Activated naive CD4-positive, alpha-beta T cell (primary cell): Measurements from ENCODE around the gene PRPF40A.
A peak's percentile ranks its signal among the peaks of the same experiment; 100 is the strongest.

ENCODE experiments used
- DNase-seq, 4 experiments: peaks; one replicate each; lab custom pipeline; 2025; lab: John Stamatoyannopoulos, UW

Gene PRPF40A

GRCh38 chr2:152651834-152652233 lies 65.4 kb downstream of the PRPF40A start:
- DNase-seq: no peak

- no peak for DNase-seq
These were observed 66.4 kb downstream of the PRPF40A start for GRCh38 chr2:152650768-152651371.

- no peak for DNase-seq
These were observed 67.3 kb downstream of the PRPF40A start for GRCh38 chr2:152649997-152650396.

DNA sequence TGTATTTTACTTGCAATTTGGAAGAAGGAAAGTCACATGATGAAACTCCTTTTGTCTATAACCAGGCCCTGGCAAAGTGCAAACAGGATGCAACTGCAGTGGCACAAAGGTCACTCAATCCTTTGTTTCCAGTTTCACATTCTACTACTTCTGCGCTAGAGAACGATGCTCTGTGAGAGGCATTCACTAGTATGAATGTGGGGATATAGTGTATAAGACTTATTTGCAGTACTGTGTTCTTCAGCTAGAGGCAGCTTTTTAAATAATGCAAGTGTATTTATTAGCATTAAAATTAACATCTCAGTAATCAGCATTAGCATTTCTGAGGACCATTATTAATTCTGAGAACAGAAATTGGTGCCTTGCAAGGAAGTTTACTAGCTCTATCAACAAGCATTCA lies 68.9 kb downstream of the PRPF40A start:
- DNase-seq: no peak

DNA sequence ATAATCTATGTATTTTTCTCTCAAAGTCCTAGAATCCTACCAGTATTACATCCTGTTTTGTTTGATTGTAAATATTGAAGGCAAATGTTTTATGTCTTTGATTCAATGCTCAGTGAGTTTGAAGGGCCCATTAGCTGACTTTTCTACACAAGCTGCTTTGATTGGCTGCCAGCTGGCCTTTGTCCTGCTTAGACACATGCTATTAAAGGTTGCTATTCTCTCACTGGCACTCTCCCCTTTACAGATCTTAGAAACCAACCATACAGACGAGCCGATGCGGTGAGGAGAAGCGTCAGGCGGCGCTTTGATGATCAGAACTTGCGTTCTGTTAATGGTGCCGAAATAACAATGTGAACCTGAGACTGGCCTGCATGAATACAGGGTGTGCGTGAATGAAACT lies 69.7 kb downstream of the PRPF40A start:
- no peak for DNase-seq

DNA sequence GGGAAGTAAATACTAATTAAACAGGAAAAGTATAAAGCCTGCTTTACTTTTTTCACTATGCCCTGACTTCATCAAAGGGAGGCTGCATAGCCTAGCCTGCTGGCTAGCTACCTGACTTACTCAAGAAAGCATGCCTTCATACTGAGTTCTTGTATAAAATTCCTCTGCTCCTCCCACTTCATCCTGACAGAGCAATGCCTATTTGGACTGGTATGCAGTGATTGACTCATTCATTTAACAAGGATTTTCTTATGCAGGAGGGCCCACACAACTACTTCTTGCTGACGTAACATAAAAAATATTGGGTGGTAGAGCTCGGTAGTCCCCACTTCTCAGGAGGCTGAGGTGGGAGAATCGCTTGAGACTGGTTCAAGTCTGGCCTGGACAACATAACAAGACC lies 70.5 kb downstream of the PRPF40A start:
- DNase-seq: no peak

DNA sequence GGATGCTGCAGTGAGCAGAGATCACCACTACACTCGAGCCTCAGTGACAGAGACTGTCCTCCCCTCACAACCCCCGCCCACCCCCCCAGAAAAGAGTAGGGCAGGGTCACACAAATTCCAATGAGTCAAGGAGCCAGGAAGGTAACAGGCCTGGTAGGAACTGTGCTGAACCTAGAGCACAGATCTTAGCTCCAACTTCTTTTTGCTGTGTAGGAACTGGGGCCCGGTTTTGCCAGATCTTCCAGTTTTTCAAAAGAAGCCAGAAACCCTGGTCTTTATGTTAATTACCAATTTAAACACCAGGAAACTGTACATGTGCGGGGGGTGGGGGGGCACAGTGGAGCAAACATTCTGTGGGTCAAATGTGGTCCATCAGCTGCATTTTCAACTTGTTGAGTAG lies 71.0 kb downstream of the PRPF40A start:
- no peak for DNase-seq

DNA sequence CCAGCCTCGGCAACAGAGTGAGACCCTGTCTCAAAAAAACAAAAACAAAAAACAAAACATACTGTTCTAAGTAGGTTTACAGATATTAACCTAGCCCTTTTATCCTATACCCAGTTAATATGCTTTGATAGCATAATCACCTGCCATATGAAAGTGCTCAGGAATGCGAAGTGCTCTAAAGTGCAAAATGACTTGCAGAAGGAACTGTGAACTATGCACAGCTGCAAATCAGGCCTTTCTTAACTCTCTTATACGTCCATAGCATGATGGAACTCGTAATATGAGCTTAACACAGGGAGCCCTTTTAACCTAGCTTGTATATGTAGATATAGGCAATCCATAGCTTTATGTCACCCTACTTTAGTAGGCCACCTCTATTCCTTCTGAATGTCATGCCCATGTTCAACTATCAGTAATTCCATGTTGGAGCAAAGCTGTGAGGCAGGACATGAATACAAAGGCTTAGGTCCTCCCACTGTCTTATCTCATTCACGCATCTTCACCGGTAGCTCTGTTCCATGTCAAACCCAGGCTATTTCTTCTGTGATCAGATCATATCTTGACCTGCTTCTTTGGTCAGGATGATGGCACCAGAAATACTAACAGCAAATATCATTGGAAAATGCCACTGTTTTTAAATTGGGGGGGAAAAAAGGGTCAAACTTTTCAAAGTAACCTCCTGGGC lies 72.9 kb downstream of the PRPF40A start:
- DNase-seq: no peak

DNA sequence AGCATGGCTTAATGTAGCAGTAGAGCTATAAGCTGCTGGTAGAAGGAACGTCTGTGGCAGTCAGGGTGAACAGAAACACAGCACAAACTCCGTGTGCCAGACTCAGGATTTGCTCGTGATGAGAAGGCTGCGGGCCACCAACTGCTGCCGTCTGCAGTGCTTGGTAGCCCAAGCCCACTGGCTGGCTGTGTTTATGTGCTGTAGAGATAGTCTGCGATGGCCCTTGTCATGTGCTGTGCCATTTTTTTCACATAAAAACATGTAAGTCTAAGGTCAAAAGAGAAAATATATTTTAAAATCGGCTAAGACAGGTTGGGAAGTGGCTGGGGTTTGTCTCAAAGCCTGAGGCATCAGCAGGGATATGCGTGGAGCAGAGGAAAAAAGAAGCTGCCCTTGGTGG lies 78.7 kb downstream of the PRPF40A start:
- no peak for DNase-seq

DNA sequence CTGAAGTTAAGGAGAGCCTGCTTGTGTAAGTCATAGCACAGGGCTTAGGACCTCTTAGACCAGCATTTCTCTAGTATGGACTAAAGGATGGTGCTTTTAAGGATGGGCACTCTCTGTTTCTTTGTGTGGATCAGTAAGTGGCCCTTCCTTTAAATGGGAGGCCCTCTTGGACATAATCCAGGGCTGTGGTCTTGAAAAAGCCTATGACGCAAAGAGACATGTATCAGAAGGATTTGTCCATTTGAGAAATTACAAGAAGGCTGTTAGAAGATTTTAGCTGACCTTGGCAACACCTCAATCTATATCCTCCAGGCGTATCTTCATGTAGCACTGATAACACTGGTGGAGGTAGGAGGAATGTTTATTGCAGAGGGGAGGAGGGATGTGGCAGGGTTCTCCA lies 79.2 kb downstream of the PRPF40A start:
- no peak for DNase-seq

DNA sequence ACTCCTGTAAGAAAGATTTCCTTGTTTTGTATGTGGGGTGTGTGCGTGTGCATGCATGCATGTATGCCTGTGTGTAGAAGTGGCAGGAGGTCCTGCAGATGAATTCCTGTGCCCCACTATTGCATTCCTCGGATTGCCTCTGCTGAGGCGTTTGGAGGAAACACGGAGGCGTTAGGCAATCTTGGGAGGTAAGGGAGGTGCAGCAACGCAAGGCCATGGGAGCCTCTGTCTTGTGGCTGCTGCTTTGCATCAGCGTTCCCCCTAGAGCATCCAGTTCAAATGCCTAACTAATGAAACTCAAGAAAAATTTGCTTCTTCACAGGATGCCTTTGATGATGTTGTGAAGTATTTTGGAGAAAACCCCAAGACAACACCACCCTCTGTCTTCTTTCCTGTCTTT lies 80.0 kb downstream of the PRPF40A start:
- DNase-seq: no peak

GRCh38 chr2:152635635-152636298 lies 81.5 kb downstream of the PRPF40A start:
- peak; percentile 13 to 30 (median 24) for DNase-seq

DNA sequence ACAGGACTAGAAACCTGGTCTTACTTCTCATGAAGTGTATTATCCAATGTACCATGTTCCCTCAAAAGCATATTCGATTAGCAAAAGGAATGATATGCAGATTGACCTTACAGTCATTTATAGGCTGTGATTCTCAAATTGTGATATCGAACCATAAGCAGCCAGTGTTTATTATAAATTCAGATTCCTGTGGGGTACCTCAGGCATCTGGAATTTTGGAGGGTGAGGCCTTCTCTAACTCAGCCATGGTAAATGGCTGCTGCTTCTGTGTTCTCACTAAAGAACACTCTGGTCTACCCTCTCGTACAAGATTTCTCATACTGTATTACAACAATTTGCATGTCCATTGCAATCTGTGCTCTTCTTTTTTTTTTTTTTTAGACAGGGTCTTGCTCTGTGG lies 84.5 kb downstream of the PRPF40A start:
- DNase-seq: no peak

DNA sequence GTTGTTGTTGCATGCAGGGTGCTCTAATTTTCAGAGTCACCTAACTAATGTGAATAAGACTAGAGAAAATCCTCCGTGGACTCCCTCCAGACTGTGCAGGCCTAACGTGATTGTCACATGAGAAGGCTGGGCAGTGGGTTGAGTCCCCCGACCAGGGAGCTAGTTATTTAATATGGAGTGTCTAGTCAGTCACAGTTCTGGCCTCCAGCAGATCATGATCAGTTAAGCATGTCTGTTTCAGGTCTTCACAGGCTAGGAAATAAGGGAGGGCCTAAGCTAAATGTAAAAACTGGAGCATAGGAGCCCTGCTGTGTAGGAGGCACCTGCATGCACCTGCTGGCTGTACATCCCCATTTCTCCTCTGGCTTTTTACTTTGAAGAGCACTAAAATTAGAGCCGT lies 86.8 kb downstream of the PRPF40A start:
- no peak for DNase-seq

- no peak for DNase-seq
These were observed 88.1 kb downstream of the PRPF40A start for GRCh38 chr2:152629202-152629601.

GRCh38 chr2:152627351-152627957 lies 89.8 kb downstream of the PRPF40A start:
- no peak for DNase-seq

DNA sequence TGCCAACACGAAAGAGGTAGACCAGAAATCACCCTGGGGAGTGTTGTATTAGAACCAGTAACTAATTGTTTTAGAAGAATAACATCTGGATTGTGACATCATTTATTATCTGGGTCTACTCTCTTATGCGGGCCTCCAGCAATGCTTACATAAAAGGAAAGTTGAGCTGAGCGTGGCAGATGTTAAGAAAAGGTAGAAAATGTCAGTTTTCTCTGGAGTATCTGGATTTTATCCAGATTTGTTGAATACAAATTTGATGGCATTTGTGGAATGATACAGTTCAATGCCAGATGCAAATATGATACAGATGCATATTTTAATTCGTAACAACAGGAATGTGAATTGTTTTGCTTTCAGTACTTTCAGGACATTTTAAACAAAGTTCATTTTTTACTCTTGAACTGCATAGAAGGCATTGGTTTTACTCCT lies 90.3 kb downstream of the PRPF40A start:
- no peak for DNase-seq

DNA sequence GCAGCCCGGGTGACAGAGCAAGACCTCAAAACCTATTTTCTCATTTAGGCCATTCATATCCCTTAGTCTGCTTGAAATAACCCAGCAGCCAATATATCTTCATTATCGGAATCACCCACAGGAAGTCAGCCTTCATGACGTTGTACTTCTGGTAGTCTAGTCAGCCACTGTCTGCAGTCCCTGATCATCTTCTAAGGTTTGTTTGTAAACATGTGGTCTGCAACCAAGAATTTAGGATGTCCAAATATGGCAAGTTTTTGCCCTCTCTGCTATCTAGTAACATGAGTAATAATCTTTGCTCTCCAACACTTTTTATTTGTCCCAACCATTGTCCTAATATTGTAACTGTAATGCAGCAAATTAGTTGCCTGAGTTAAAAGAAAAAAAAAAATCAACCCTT lies 92.5 kb downstream of the PRPF40A start:
- no peak for DNase-seq

DNA sequence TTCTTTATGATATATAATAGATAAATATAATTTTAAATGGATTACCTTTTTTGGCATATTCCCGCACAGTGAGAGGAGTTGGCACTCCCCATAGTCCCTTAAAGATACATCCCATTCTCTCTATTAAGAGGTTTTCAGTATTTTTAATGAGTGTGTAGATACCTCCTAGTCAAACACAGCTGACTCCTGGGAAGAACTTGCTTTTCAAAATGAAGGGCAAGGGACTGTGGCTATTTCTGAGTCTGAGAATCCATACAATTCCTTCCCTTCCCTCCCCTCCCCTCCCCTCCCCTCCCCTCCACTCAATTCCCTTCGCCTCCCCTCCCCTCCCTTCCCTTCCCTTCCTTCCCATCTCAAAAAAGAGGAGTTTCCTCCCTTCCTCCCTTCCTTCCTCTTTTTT lies 93.5 kb downstream of the PRPF40A start:
- DNase-seq: no peak

DNA sequence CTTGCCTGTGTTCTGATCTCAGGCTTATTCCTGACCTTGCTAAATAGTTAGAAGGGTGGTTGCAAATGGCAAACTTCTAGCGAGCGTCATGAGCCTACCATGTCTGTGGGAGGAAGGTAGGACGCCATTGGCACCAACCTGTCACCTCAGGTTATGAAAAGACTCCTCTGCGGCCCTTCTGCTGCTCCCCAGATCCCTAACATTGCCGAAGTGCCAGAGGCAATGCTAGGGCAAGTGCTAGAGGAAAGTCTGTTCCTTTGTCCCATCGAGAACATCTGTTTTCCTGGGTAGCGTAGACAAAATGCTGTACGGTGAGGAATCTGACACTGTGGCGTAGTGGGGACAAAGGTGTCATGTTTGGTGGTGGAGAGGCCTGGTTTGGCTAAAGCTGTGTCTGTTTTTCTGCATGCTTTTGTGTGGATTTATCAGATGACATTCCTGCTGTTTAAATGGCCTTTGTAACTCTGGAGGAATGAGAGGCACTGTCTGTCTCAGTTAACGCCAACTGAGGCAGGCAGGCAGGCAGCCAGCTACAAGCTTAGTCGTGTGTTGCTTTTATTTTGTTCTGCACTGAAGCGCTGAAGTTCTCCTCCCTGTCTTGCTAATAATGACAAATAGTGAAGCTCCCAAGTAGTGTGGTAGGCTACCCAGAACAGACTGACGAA lies 94.1 kb downstream of the PRPF40A start:
- DNase-seq: no peak

- no peak for DNase-seq
These were observed 95.0 kb downstream of the PRPF40A start for GRCh38 chr2:152622219-152622618.

DNA sequence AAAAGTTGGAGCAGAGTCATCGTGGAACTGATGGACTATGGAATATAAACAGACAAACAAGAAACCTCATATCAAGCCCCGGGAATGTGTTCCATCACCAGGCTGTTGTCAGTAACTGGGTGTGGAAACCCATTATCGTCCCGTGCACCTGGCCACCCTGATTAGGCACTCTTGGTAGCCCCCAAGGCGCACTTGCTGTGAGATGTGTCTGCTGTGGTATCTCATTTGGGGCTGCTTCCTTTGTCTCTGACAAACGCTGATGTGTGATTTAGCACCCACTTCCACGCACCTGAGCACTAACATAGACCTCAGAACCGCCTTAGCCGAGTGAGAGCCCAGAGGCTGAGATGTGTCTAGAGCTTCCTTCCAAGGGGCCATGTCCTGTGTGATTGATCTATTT lies 96.3 kb downstream of the PRPF40A start:
- no peak for DNase-seq

- DNase-seq: no peak
These were observed 97.1 kb downstream of the PRPF40A start for GRCh38 chr2:152620208-152620607.
